HepG2 (cell line): ENCODE results near the gene MXRA8. TPM values are rescaled to one million over a fixed set of nuclear protein-coding genes. Genes with fewer than 3 reads are reported as not detected.

Source experiments
- AGO2 ChIP-seq: fragments of 200-400 bp; formaldehyde crosslinking; optimal IDR thresholded peaks from 2 replicates; pipeline ENCODE3; 2017; ENCODE audit warnings: mild to moderate bottlenecking, low read depth, low read length, moderate library complexity
- ASH2L ChIP-seq: fragments of 300-600, 200-600 bp; sonication (generic); IDR thresholded peaks from 2 replicates; pipeline ENCODE4 v1.7.0; 2017; ENCODE audit warnings: low read depth, mild to moderate bottlenecking, moderate library complexity, mixed read lengths, low read length; ENCODE audit not compliant: insufficient read length
- ATF7 ChIP-seq, 2 experiments: fragments of 450-650 bp in 1 of 2; sonication (generic) in 1 of 2; formaldehyde crosslinking in 1 of 2; IDR thresholded peaks; 2 replicates each; pipeline versions ENCODE4 v1.4.0 to v1.6.1; 2016 to 2020; ENCODE audit warnings: antibody characterized with exemption in 1 of 2, mild to moderate bottlenecking in 1 of 2, missing genetic modification reagents in 1 of 2
- KDM1A ChIP-seq: IDR thresholded peaks from 2 replicates; pipeline ENCODE4 v1.6.1; 2016; ENCODE audit warnings: missing compliant biosample characterization
- KDM5A ChIP-seq: fragments of 200-600 bp; sonication (generic); IDR thresholded peaks from 2 replicates; pipeline ENCODE4 v1.7.0; 2018; ENCODE audit warnings: antibody characterized with exemption, mild to moderate bottlenecking, low read length, borderline replicate concordance
- MAFF ChIP-seq: IDR thresholded peaks from 2 replicates; pipeline ENCODE4 v1.6.1; 2011; ENCODE audit warnings: low read depth, low read length, improper control_type of control experiment
- MLLT10 ChIP-seq: sonication (generic); formaldehyde crosslinking; IDR thresholded peaks from 2 replicates; pipeline ENCODE4 v1.4.0; 2020; ENCODE audit warnings: missing genetic modification reagents
- NCOR1 ChIP-seq: fragments of 200-600 bp; sonication (generic); IDR thresholded peaks from 2 replicates; pipeline ENCODE4 v1.7.0; 2017; ENCODE audit warnings: antibody characterized with exemption, low read length, borderline replicate concordance
- NFE2L1 ChIP-seq: sonication (generic); formaldehyde crosslinking; IDR thresholded peaks from 2 replicates; pipeline ENCODE4 v1.4.0; 2020; ENCODE audit warnings: missing genetic modification reagents, mild to moderate bottlenecking, borderline replicate concordance
- ONECUT2 ChIP-seq: sonication (generic); formaldehyde crosslinking; IDR thresholded peaks from 2 replicates; pipeline ENCODE4 v1.4.0; 2020; ENCODE audit warnings: missing genetic modification reagents
- RBM39 ChIP-seq: fragments of 200-400 bp; formaldehyde crosslinking; IDR thresholded peaks from one replicate; pipeline ENCODE4 v1.6.1; 2018; ENCODE audit warnings: antibody characterized with exemption, mild to moderate bottlenecking, low read depth, low read length; ENCODE audit not compliant: poor library complexity, severe bottlenecking
- SNAPC2 ChIP-seq: sonication (generic); formaldehyde crosslinking; IDR thresholded peaks from 2 replicates; pipeline ENCODE4 v1.8.1; 2022; ENCODE audit warnings: mild to moderate bottlenecking, missing genetic modification reagents
- SRY ChIP-seq: sonication (generic); formaldehyde crosslinking; IDR thresholded peaks from 2 replicates; pipeline ENCODE4 v1.8.0; 2022; ENCODE audit warnings: mild to moderate bottlenecking, missing genetic modification reagents
- ZMYM3 ChIP-seq: sonication (generic); formaldehyde crosslinking; IDR thresholded peaks from 2 replicates; pipeline ENCODE4 v1.5.1; 2020; ENCODE audit warnings: mild to moderate bottlenecking, missing genetic modification reagents
- ZNF121 ChIP-seq: sonication (generic); formaldehyde crosslinking; IDR thresholded peaks from 2 replicates; pipeline ENCODE4 v1.5.0; 2020; ENCODE audit warnings: mild to moderate bottlenecking, missing genetic modification reagents
- ZNF234 ChIP-seq: sonication (generic); formaldehyde crosslinking; conservative IDR thresholded peaks from 2 replicates; pipeline ENCODE4 v1.5.1; 2020; ENCODE audit warnings: mild to moderate bottlenecking, missing genetic modification reagents
- ZNF432 ChIP-seq: sonication (generic); formaldehyde crosslinking; IDR thresholded peaks from 2 replicates; pipeline ENCODE4 v1.5.0; 2020; ENCODE audit warnings: missing genetic modification reagents, mild to moderate bottlenecking, borderline replicate concordance
- ZNF460 ChIP-seq: sonication (generic); formaldehyde crosslinking; IDR thresholded peaks from 2 replicates; pipeline ENCODE4 v1.5.1; 2020; ENCODE audit warnings: missing genetic modification reagents, mild to moderate bottlenecking, borderline replicate concordance
- ZNF607 ChIP-seq: sonication (generic); formaldehyde crosslinking; IDR thresholded peaks from 2 replicates; pipeline ENCODE4 v1.5.1; 2020; ENCODE audit warnings: missing genetic modification reagents, mild to moderate bottlenecking, borderline replicate concordance
- ZNF672 ChIP-seq: sonication (generic); formaldehyde crosslinking; IDR thresholded peaks from 2 replicates; pipeline ENCODE4 v1.8.1; 2022; ENCODE audit warnings: missing genetic modification reagents
- ZNF678 ChIP-seq: sonication (generic); formaldehyde crosslinking; IDR thresholded peaks from 2 replicates; pipeline ENCODE4 v1.4.0; 2020; ENCODE audit warnings: mild to moderate bottlenecking, missing genetic modification reagents
- polyA plus RNA-seq, 8 experiments: library from polyadenylated mRNA; depleted of rRNA in 3 of 8; stranded (reverse) in 7 of 8; unstranded in 1 of 8; fragments of >200 nt; fragmentation: Illumina TruSeq in 4 of 8; extraction: Trizol in 4 of 8; gene quantifications; 2 replicates each; pipeline versions ENCODE4 v1.2.1 to v1.2.3, GENCODE V29; 2011 to 2016; ENCODE audit warnings: low read depth in 4 of 8, missing spikeins in 1 of 8, mixed read lengths in 1 of 8; ENCODE audit not compliant: insufficient read depth in 1 of 8
- total RNA-seq, 5 experiments: library from RNA; depleted of rRNA; stranded (reverse); fragments of >200 nt; fragmentation: Illumina TruSeq; extraction: Trizol; gene quantifications; 2 replicates each; pipeline ENCODE4 v1.2.3, GENCODE V29; 2016; ENCODE audit warnings: low read depth in 1 of 5
- TF ChIP-seq, protein P1 (sequence below): sonication (generic); formaldehyde crosslinking; IDR thresholded peaks from 2 replicates; pipeline ENCODE4 v1.5.1; 2020; ENCODE audit warnings: mild to moderate bottlenecking, missing genetic modification reagents
- TF ChIP-seq, protein P2 (sequence below): sonication (generic); formaldehyde crosslinking; IDR thresholded peaks from 2 replicates; pipeline ENCODE4 v1.4.0; 2020; ENCODE audit warnings: mild to moderate bottlenecking, missing genetic modification reagents
- TF ChIP-seq, protein P3 (sequence below): sonication (generic); formaldehyde crosslinking; IDR thresholded peaks from 2 replicates; pipeline ENCODE4 v1.5.0; 2020; ENCODE audit warnings: mild to moderate bottlenecking, missing genetic modification reagents

The MXRA8 gene
- total and polyA plus RNA-seq, 2 of the 13 experiments (the other 11 are each of a cell fraction or from before 2014, with no cell fraction given): 19.8 to 44.8 TPM

DNA sequence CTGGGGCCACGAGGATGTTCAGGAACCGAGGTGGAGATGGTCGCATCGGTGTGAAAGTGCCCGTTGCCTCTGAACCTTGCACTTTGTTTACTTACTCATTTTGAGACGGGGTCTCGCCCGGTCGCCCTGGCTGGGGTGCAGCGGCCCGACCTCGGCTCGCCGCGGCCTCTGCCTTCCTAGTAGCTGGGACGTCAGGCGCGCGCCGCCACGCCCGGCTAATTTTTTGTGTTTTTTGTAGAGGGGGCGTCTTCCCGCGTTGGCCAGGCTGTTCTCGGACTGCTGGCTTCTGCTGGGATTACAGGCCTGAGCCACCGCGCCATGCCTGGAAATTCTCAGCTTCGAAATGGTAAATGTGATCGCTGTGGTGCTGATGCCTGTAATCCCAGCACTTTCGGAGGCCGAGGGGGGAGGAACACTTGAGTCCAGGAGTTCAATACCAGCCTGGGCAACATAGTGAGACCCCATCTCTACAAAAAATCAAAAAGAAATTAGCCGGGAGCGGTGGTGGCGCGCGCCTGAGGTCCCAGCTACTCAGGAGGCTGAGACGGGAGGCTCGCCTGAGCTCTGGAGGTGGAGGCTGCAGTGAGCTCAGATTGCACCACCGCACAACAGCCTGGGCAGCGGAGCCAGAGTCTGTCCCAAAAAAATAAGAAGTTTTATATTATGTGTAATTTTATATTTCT, 49.4 kb upstream of the MXRA8 start (continued):
- TF ChIP-seq, protein P1, sequence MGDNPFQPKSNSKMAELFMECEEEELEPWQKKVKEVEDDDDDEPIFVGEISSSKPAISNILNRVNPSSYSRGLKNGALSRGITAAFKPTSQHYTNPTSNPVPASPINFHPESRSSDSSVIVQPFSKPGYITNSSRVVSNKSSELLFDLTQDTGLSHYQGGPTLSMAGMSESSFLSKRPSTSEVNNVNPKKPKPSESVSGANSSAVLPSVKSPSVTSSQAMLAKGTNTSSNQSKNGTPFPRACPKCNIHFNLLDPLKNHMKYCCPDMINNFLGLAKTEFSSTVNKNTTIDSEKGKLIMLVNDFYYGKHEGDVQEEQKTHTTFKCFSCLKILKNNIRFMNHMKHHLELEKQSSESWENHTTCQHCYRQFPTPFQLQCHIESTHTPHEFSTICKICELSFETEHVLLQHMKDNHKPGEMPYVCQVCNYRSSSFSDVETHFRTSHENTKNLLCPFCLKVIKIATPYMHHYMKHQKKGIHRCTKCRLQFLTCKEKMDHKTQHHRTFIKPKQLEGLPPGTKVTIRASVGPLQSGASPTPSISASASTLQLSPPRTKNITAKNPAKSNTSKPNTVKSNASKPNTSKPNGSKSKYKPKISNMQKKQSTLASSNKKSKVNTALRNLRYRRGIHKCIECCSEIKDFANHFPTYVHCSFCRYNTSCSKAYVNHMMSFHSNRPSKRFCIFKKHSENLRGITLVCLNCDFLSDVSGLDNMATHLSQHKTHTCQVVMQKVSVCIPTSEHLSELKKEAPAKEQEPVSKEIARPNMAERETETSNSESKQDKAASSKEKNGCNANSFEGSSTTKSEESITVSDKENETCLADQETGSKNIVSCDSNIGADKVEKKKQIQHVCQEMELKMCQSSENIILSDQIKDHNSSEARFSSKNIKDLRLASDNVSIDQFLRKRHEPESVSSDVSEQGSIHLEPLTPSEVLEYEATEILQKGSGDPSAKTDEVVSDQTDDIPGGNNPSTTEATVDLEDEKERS: peak; percentile 12; the same call in 1 of the 2 replicates
- TF ChIP-seq ZNF678 (0 out of 2 replicates have a peak, but pooled peaks have one; percentile 14), SNAPC2 (CRISPR knock-in tag) (0 out of 2 replicates have a peak, but pooled peaks have one; percentile 32), KDM5A (peak; percentile 5; the same call in 1 of the 2 replicates), AGO2 (peak; percentile 83), ZMYM3 (CRISPR knock-in tag) (peak; percentile 79), ZNF672 (CRISPR knock-in tag) (no peak), NCOR1 (peak; percentile 48), MLLT10 (CRISPR knock-in tag) (no peak), MAFF (no peak), NFE2L1 (CRISPR knock-in tag) (no peak), ZNF432 (CRISPR knock-in tag) (0 out of 2 replicates have a peak, but pooled peaks have one; percentile 13), ZNF121 (CRISPR knock-in tag) (peak; percentile 92), ZNF607 (CRISPR knock-in tag) (peak; percentile 67; the same call in 1 of the 2 replicates), ASH2L (peak; percentile 30), ONECUT2 (CRISPR knock-in tag) (0 out of 2 replicates have a peak, but pooled peaks have one; percentile 15), RBM39 (peak; percentile 11), KDM1A (0 out of 2 replicates have a peak, but pooled peaks have one; percentile 16), ATF7 (IDR thresholded peaks at IDR 0.05) (no peak), ATF7 (CRISPR knock-in tag; IDR thresholded peaks at IDR 0.05) (peak; percentile 1; the same call in 1 of the 2 replicates), ZNF460 (CRISPR knock-in tag) (peak; percentile 46; the same call in 1 of the 2 replicates), ZNF234 (peak; percentile 69; the same call in 1 of the 2 replicates), SRY (CRISPR knock-in tag) (0 out of 2 replicates have a peak, but pooled peaks have one; percentile 7)
- TF ChIP-seq, protein P2, sequence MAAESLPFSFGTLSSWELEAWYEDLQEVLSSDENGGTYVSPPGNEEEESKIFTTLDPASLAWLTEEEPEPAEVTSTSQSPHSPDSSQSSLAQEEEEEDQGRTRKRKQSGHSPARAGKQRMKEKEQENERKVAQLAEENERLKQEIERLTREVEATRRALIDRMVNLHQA: no peak
- TF ChIP-seq, protein P3, sequence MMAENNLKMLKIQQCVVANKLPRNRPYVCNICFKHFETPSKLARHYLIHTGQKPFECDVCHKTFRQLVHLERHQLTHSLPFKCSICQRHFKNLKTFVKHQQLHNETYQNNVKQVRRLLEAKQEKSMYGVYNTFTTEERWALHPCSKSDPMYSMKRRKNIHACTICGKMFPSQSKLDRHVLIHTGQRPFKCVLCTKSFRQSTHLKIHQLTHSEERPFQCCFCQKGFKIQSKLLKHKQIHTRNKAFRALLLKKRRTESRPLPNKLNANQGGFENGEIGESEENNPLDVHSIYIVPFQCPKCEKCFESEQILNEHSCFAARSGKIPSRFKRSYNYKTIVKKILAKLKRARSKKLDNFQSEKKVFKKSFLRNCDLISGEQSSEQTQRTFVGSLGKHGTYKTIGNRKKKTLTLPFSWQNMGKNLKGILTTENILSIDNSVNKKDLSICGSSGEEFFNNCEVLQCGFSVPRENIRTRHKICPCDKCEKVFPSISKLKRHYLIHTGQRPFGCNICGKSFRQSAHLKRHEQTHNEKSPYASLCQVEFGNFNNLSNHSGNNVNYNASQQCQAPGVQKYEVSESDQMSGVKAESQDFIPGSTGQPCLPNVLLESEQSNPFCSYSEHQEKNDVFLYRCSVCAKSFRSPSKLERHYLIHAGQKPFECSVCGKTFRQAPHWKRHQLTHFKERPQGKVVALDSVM (CRISPR knock-in tag): peak; percentile 99
